ENCODE data around the gene SLC44A3.
"Not testable (repeated sequence)": the region's sequence is repeated elsewhere in the genome, so short reads cannot be mapped to it uniquely, and the experiment has no call there.

SLC44A3 gene

DNA sequence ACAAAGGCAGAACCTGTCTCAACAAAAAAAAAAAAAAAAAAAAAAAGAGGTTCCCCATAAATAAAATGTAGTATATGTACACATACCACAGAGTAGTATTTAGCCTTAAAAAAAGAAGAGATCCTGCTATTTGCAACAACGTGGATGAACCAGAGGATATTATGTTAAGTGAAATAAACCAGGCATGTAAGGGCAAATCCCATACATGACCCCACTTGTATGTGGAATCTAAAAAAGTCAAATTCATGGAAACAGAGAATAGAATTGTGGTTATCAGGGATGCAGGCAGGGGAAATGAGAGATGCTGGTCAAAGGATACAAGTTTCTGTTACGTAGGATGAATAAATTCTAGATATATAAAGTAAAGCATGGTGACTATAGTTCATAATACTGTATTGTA lies 16.7 kb downstream of the SLC44A3 start:
- DNase-seq (ENCODE audit: low read depth), result no peak

DNA sequence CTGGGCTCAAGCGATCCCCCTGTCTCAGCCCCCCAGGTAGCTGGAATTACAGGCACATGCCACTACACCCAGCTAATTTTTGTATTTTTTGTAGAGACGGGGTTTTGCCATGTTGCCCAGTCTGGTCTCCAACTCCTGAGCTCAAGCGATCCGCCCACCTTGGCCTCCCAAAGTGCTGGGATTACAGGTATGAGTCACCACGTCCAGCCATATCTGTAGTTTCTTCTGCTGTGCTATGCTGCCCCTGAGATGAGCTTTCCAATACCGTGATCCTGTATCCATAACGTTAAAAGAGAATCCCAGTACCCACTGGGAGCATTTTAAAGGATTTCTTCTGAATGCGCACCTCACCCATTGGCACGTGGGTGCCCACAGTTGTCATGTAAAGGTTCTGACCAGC lies 20.2 kb downstream of the SLC44A3 start:
- DNase-seq (ENCODE audit: low read depth), result not testable (repeated sequence)

DNA sequence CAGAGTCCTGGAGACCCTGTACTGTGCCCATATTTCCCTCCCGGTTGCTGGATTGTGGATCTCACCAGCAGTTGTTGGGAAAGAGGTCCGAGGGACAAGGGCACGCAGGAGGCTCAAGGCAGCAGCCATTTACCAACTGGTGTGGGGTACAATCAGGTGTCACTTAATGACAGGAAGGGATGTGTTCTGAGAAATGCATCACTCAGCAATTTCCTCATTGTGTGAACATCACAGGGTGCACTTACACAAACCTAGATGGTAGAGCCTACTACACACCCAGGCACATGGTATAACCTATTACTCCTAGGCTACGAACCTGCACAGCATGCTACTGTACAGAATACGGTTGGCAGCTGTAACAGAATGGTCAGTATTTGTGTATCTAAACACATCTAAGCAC lies 20.7 kb downstream of the SLC44A3 start:
- DNase-seq (ENCODE audit: low read depth), result no peak

DNA sequence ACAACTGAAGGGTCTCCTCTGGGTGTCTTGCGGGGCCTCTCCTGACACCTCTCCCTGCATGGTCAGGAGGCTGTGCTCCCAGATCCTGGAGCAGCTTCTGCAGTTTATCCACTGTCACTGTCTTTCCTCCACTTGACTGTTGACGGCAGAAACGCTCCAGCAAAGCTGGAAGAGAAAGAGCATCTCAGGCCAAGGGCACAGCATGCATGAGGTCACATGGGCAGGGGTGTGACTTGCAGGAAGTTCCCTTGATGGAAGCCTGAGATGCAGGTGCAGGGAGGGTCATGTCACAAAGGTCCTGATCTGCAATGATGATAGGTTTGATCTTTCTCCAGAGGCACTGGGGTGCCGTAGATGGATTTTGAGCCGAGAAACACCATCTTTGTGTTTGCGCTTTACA lies 23.3 kb downstream of the SLC44A3 start:
- no peak for DNase-seq (ENCODE audit: low read depth)

DNA sequence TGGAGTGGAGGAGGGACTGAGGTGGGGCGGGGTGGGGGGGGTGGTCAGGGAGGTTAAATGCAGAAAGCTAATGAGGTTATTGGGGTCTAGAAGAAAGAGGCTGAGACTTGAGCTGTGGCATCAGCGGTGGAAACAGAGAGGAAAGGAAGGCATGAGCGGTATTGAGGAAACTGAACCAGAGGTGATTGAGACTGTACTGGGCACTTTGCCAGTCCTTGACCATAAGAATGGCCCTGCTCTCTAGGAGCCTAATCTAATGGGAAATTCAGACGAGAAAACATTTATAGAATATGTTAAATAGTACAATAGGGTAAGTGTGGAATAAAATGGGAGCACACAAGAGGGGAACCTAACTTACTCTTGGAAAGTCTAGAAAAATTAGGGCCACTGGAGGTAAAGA lies 23.7 kb downstream of the SLC44A3 start:
- DNase-seq (ENCODE audit: low read depth), result no peak

DNA sequence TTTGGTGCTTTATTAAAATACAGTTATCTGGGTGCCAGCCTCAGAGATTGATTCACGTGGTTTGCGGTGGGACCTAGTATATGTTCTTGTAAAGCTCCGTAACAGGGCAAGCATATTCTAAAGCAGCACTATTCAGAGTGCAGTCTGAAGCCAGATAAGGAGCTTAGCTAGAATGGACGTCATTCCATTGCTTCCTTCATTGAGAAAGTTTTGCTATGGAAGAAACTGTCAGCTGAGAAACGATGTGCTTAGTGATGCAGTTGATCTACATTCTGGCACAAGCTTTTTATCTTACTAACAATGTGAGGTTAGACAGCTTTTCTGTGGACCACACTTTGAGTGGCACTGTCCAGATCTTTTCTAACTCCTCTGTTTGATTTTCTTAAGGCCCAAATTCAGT lies 26.2 kb downstream of the SLC44A3 start:
- DNase-seq (ENCODE audit: low read depth), result no peak

DNA sequence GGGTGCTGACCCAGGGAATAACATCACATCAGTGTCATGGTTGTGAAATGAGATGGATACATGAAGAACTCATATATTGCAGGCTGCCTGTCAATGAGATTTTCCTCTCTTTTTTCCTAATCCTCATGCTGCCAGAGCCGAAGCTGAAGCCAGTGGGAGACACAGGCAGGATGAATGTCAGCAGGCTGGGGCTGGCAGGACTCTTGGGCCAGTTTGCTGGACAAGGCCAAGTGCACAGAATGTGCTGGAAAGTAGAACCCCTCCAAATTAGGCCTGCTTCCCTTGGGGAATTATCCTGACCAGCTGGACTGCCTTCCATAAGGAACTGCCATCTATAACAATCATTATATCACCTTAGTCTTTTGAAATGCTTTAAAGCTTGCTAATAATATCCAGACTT lies 31.4 kb downstream of the SLC44A3 start:
- no peak for DNase-seq (ENCODE audit: low read depth)

DNA sequence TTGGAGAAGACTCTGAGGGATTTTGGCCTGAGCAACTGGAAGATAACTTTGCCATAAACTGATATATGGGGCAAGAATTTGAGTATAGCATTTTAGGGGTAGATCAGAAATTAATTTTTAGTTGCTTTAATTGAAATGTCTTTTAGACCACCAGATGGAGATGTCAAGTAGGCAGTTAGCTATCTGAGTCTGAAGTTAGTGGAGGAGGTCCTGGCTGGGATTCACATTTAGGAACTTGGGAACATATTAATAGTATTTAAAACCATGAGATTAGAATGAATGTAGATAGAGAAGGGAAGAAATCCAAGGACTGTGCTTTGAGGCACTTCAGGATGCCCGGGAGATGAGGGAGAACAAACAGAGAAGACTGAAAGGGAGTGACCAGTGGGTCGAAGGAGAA lies 32.6 kb downstream of the SLC44A3 start:
- DNase-seq (ENCODE audit: low read depth), result no peak

DNA sequence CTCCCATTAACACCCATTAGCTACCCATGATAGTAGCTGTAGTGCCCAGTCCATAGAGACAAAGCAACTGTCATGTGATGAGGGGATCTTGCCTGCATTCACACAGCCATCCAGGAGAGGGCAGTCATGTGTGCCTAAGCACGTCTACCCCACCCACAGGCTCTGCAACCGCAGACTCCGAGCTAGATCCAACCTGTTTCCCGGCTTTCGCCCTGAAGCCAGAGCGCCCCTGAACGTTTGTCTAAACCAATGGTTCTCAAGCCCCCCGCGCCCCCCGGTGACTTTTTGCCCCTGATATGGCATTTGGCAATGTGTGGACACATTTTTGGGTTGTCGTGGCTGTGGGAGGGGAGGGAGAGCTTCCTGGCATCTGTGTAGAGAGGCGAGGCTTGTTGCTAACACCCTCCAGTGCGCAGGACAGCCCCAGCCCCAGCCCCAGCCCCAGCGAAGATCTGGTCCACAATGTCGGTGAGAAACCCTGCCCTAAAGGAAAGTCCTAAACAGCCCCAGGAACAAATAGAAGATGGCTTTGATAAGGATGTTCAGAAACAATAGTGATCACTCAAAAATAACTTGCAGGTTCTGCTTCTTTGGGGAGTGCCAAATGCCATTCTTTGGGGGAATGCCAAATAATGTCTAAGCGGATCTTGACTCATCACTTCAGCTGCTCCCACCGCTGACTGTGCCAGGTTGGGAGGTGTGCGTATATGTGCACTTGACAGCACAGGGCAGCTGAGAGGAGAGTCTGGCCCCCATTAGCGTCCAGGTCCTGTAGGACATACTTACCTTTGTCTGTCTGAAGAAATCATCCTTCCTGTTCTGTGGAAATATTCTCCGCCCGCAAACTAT lies 34.5 kb downstream of the SLC44A3 start:
- peak; percentile 43 for DNase-seq (ENCODE audit: low read depth)

DNA sequence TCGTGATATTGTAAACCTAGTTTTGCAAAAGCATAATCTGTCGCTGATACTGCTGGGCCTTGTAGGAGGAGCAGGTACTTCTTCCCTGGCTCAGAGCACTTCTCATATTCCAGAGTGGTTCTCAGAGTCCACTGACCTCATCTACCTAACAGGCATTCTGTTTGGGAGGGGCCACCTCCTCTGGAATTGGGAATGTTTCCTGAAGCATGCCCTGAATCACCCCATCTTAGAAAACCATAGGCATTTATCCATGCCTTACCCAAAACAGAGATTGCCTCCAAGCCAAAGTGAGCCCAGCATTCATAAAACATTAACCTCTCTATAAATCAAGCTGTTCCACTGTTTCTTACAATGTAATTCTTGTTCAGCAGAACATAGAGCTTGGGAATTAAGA lies 35.1 kb downstream of the SLC44A3 start:
- no peak for DNase-seq (ENCODE audit: low read depth)

DNA sequence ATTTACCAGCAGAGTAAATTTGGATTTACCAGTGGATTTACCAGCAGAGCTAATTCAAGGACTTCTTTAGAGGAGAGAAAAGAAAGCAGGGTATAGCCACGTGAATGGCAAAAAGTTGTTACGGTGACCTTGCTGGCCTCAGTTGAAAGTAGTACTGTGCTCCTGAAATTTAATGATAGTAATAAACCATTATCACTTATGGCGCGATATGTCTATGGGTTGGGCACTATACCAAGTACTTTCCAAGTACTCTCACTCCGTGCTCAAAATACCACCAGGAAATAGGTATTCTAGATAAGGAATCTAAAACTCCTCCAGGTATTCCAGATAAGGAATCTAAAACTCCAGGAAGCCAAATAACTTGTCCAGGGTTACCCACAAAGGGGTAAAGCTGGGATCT lies 35.8 kb downstream of the SLC44A3 start:
- DNase-seq (ENCODE audit: low read depth), result no peak

DNA sequence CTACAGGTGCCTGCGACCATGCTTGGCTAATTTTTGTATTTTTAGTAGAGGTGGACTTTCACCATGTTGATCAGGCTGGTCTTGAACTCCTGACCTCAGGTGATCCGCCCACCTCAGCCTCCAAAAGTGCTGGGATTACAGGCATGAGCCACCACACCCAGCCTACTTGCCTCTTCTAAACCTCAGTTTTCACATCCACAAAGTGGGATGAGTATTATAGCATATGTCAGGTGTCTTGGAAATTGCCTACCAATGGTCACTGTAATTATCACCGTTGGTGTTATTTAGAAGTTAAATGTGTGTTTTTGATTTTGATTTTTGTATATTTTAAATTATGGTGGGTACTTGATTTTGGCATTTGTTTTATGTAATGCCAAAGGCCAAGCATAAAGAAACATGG lies 36.7 kb downstream of the SLC44A3 start:
- DNase-seq (ENCODE audit: low read depth), result no peak

DNA sequence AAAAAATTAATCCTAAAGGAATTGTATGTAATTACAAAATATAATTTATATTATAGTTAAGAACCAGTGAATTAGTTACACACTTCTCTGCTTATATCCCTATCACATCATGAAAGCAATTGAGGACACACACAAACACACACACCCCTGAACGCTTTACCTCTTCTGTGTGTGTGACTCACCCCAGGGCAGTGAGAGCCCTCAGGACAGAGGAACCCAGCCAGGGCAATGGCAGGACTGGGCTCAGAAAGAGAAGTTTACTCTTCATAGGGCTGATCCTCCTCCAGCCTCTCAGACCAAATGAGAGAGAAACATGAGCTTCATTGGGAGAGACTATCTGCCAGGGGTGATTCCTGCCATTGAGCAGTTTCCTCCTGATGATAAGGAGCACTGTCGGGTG lies 38.1 kb downstream of the SLC44A3 start:
- no peak for DNase-seq (ENCODE audit: low read depth)

DNA sequence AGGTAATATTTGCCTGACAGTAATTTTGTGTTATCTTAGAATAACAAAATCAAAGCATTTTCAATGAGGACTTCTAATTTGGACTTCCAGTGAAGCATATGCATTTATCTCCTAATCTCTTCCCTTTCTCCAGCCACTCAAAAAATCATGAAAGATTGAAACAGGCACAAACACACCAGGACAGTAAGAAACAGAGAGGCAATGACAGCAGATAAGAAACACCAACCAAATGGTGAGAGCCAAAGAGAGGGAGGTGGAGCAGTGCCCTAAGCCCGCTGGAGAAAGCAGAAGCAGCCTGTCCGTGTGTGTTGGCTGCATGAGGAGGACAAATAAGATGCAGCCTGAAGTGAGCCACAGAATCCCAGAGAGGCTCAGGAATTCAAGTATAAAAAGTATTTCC lies 39.0 kb downstream of the SLC44A3 start:
- no peak for DNase-seq (ENCODE audit: low read depth)

DNA sequence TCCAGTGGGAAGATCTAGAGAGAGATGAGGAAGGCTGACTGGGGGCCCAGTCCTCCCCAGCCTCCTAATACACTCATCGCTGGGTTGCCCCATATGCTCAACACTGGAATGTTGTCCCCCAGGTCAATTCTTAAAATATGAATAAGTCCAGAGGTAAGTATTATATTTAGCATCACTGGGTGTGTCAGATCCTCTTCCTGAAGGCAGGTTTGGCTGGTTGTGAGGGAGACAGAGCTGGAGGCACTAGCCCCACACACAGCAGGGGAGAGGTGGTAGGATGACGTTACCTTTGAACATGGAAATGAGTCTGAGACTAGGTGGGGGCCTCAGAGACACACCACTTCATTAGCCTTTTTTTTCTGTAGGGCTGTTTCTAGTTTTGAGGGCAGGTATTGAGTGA lies 42.6 kb downstream of the SLC44A3 start:
- no peak for DNase-seq (ENCODE audit: low read depth)

DNA sequence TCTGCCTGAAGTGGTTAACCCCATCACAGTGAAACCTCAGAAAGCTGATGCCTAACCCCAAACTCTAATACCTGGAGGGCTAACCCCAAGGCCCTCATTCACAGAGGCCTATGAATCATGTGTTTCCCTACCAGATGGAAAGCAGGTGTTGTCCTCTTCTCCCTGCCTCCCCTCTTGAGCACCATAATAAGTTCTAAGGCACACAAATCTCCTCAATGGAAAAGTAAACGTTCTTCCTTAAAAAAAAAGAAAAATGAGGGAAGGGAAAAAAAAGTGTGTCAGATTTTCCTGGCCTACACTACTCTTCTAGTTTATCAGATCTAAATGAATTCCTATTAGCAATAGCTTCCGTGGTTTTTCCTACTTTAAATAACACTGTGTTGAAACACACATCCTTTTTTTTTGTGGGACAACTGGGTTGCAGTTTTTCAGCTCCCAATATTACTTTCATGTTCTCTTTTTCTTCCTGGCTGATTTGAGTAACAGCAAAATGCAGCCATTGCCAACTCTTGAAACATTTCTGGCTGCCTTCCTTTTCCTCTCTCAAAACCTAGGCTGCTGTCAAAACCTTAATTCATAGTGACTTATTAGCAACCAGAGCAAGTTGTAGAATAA lies 43.2 kb downstream of the SLC44A3 start:
- DNase-seq (ENCODE audit: low read depth), result no peak

DNA sequence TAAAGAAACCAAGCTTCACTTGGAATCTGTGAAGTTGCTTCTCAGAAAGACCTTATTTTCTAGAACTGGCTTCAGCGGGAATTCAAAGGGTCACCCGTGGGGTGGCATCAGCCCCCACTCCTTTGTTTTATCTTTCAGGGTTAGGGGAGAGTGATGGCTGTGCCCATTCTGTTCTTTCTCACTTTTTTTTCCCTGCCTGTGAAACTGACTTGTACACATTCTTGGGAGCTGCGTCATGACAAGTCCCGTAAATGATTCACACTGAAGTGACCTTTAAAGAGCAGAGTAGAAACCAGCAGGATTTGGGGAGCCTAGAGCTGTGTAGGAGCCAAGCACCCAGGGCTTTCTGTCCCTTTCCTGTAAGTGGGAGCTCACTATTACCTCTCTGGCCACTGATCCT lies 43.8 kb downstream of the SLC44A3 start:
- no peak for DNase-seq (ENCODE audit: low read depth)

DNA sequence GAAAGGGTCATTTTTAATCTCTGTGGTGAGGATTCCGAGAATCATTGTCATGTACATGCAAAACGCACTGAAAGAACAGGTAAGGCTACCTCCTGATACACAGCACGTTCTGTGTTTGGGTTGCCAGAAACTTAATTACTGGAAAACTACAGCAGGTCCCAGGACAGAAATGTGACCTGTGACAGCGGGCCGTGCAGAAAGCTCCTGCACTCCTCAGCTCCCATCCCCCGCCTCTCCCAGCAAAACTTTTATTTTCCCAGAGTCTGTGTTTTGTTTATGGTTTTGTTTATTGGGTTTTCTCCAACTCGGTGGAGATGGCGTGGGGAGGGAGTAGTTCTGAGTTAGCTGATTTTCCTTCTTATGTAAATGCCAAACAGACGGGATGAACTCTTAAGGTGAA lies 44.7 kb downstream of the SLC44A3 start:
- DNase-seq (ENCODE audit: low read depth), result no peak

DNA sequence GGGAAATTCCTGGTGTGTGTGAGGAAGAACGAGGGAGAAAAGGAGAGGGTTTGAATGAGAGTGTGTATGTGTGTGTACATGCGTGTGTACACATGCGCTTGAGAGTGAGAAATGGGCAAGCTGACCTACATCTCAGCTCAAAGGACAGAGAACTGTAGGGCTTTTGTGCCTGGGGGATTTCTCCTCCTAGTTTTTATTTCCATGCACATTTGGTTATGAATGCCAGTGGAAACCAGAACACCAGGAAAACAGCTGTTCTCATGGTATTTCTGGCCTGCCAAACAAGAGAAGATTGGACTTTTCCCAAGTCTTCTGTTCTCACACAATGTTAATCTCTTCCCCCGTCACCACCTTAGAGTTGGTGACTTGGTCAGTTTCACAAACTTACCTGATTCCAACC lies 45.2 kb downstream of the SLC44A3 start:
- no peak for DNase-seq (ENCODE audit: low read depth)

DNA sequence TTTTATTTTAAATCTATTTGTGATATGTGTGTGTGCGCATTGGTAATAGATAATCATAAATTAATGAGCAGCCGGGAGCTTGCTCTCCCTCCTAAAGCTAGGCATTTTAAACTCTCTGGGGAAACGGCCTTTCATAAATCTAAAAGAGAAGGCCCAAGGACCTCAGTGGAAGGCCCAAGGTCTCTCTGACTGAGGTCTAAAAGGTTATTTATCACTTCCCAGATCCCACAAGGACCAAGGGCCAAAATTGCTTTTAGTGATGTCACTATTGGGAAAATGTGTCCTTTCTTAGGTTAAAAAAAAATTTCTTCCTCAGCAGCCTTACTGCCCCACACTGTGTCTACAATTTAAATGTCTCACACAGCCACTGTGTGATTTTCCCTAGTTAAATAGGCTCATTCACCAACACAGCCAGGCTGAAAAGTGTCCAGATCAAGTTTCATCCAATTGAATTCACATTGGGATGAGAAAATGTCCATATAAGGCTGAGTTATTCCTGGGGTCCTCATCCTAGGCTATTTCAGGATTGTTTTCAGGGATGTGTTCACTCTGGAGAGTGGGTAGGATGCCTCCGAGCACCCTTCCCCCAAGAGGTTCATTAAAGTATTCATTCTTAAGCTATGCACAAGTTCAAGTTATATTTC lies 46.1 kb downstream of the SLC44A3 start:
- no peak for DNase-seq (ENCODE audit: low read depth)

DNA sequence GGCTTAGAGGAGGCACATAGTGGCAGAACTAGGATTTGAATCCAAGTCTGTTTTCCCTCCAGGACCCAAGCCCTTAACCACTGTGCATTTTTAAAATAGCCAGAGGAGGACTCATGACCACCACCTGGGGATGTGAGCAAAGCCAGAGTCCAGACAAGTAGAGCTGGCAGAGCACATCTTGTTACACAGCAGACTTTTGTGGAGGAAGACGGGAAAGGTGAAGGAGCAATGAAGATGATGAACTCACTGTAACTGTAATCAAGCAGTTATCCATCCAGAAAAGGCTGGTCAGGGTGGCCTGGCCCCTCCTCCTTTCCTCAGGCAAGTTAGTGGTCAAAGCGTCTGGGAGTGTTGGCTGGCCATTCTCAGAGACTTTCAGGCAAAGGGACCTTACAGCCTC lies 50.9 kb downstream of the SLC44A3 start:
- no peak for DNase-seq (ENCODE audit: low read depth)

DNA sequence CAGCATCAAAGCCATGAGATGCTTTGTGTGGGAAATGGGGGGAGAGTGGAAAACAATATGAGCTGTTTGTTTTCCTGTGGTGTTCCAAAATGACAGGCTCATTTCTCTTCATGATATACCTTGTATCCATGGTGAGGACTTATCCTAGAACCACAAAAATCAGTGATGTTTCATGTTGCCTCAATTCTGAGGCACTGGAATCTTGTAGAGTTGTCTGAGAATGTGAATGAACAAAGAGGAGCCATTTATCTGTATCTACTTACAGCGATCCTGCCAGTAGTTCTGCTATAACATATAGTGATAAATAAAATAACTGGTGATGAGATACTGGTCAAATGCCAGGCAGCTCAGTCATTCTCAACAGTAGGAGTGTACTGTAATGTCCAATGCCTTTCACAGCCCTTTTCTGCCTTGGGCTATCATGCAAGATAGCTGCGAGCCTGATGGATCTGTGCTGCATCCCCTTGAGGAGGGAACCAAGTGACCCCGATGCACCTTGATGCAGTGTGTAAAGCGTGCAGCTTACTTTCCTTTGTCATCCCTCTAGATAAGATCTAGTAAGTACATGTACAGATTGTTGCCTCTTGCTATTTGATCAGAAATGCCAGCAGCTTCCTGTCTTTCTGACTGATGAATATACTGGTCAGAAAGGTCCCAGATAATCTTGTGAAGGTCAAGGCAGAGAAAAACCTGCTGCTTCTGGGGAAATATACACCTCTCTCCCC lies 52.8 kb downstream of the SLC44A3 start:
- no peak for DNase-seq (ENCODE audit: low read depth)

Data from stimulated activated CD8-positive, alpha-beta memory T cell treated with anti-CD3 and anti-CD28 coated beads, Interleukin-7, amount 100 ng/mL, for 24 hours (primary cell).